SU-DHL-6 (cell line): ENCODE data around the gene SLFNL1.

Source experiments
- CTCF ChIP-seq: fragments of 200-600 bp; sonication (generic); IDR thresholded peaks from one replicate; pipeline ENCODE4 v1.5.1; 2017; ENCODE audit warnings: antibody characterized with exemption, mild to moderate bottlenecking, low read length, moderate library complexity; ENCODE audit not compliant: insufficient read depth, poor library complexity, severe bottlenecking
- EZH2phosphoT487 ChIP-seq: fragments of 200-600 bp; sonication (generic), shearing (Covaris generic); conservative IDR thresholded peaks from 2 replicates; pipeline ENCODE4 v1.6.1; 2018; ENCODE audit warnings: mild to moderate bottlenecking, antibody characterized with exemption, low read length, moderate library complexity, mixed read lengths

- TF ChIP-seq CTCF (no peak), EZH2phosphoT487 (no peak)
Observed at GRCh38 chr1:41053316-41053715, 31.8 kb upstream of the SLFNL1 start.
